RWPE1 (cell line): Measurements from ENCODE around the gene SP110.
A peak's percentile ranks its signal among the peaks of the same experiment; 100 is the strongest.
"Not testable (repeated sequence)": the region's sequence is repeated elsewhere in the genome, so short reads cannot be mapped to it uniquely, and the experiment has no call there.

ENCODE experiments used
- CTCF ChIA-PET: fragments of 350-600 bp; sonication (Branson Sonifier 250); formaldehyde crosslinking; extraction: SDS; loops from one replicate; lab custom pipeline; 2021; lab: Yijun Ruan, JAX
- POLR2A ChIA-PET: fragments of 400-600 bp; formaldehyde crosslinking; extraction: SDS; loops from one replicate; lab custom pipeline; 2020; ENCODE audit warnings: antibody characterized with exemption; ENCODE audit not compliant: low non-redundant PET; lab: Yijun Ruan, JAX
- DNase-seq: peaks from one replicate; pipeline ENCODE4 v3.0.0; 2012; ENCODE audit warnings: low spot score
- H3K27ac ChIP-seq: fragments of 450-650 bp; 2 replicates; pipeline ENCODE4 v1.5.1; 2017
- TF ChIP-seq, protein P1 (sequence below): fragments of 450-650 bp; conservative IDR thresholded peaks from 2 replicates; pipeline ENCODE4 v1.5.1; 2017; ENCODE audit warnings: low read depth, mild to moderate bottlenecking

The SP110 gene

DNA sequence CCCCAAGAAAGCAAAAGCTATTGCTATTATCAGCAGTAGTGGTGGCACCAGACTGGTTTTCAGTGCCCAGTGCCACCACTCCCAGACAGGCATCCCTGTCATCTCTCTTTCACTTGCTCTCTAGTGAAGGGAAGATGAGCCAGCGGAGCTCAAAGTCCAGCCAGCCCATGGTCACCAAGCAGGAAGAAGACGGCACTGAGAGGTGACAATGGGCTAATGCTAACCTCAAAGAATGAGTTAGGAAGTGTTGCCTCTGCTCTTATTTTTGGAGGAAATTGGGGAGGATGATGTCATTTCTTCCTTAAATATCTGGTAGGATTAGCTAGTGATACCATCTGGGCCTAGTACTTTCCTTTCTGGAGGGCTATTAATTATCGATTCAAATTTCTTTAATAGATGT is 7.4 kb upstream of the SP110 start:
- TF ChIP-seq, protein P1, sequence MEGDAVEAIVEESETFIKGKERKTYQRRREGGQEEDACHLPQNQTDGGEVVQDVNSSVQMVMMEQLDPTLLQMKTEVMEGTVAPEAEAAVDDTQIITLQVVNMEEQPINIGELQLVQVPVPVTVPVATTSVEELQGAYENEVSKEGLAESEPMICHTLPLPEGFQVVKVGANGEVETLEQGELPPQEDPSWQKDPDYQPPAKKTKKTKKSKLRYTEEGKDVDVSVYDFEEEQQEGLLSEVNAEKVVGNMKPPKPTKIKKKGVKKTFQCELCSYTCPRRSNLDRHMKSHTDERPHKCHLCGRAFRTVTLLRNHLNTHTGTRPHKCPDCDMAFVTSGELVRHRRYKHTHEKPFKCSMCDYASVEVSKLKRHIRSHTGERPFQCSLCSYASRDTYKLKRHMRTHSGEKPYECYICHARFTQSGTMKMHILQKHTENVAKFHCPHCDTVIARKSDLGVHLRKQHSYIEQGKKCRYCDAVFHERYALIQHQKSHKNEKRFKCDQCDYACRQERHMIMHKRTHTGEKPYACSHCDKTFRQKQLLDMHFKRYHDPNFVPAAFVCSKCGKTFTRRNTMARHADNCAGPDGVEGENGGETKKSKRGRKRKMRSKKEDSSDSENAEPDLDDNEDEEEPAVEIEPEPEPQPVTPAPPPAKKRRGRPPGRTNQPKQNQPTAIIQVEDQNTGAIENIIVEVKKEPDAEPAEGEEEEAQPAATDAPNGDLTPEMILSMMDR, result no peak
- ChIA-PET CTCF (interaction anchor here (0.7 kb wide), 1 partner anchor 106 kb away, joined by 3 read pairs; no protein-coding TSS in a partner anchor), POLR2A (no interaction called here)
- no peak overlapping the region for H3K27ac ChIP-seq
- no peak for DNase-seq

DNA sequence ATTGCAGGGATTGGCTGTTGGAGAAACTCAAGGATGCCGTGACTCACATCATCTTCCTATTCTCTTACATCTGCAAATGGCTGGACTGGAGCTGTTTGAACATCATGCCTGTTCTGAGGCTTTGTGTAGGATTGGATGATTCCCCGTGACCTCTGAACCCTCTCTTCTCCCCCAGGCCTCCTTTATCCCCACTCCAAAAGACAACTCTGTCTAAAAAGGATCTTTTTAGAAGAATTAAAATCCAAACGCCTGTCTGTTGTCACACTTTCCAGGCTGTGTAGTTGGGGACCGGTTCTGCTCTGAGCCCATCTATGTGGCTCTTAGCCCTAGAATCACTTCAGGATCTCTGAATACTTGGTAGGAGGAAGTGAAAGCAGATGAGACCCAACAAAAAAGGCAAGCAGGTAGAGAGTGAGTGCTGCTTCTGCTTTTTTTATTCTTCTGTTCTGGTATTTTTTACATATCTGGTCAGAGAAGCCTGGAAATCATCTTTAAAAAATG is 6.3 kb upstream of the SP110 start:
- ChIA-PET CTCF (no interaction called here), POLR2A (no interaction called here)
- DNase-seq, result no peak
- TF ChIP-seq, protein P1, result no peak
- no peak overlapping the region for H3K27ac ChIP-seq

DNA sequence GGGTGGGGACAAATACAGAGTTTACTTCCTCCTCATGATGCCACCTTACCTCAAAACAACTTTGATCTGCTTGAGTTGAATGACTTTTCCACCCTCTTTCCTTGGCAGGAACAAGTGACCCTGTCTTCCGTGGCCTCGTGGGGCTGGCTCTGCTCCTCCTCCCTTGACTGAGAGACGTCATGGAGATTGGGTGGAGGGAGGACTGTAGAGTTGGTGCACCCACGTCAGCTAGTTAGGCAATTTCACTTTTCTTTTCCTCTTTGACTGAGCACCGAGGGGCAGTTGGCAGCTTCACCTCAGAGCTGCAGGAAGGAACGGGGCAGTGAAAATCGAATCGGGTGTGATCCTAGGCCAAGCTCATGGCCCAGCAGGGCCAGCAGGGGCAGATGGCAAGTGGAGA is 5.7 kb upstream of the SP110 start, which contains the start of gene SP140:
SP140 (plus strand) TSS at position 251 of the 400 bp plus-strand sequence; CDS start at position 360, 109 bp downstream.
- CTCF ChIA-PET, result no interaction called here
- POLR2A ChIA-PET, result no interaction called here
- DNase-seq, result no peak
- no peak within 1 kb of the TSS for H3K27ac ChIP-seq
- TF ChIP-seq, protein P1, result no peak

DNA sequence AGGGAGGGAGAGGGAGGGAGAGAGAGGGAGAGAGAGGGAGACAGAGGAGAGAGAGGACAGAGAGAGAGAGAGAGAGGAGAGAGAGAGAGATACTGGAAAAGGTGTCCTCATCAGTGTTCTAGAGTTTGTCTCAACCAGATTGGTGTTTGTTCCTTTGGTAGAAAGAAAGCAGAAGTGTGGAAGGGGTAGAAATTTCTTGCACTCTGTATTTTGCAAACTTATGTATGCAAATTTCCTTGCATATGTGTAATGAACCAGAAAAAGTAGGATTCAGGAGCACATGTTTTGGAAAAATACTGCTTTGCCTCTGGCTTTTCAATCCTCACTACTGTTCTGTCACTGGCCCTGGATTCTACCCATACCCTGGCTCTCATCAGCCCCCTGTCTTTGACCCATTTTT is 4.7 kb upstream of the SP110 start:
- no peak for DNase-seq
- POLR2A ChIA-PET, result no interaction called here
- CTCF ChIA-PET, result interaction anchor here (0.6 kb wide), 1 partner anchor 30 kb away, joined by 3 read pairs; no protein-coding TSS in a partner anchor
- H3K27ac ChIP-seq, result no peak overlapping the region
- TF ChIP-seq, protein P1, result no peak

DNA sequence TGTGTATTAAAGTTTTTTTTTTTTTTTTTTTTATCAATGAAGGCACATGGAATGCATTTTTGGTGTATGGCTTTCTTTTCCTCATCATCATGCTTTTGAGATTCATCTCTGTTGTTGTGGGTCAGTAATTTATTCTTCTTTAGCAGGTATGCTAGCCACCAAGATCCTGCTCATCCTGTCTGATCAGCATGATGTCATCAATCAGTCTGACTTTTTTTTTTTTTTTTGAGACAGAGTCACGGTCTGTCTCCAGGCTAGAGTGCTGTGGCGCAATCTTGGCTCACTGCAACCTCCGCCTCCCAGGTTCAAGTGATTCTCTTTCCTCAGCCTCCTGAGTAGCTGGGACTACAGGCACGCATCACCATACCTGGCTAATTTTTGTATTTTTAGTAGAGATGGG is 3.0 kb upstream of the SP110 start:
- DNase-seq, result peak; percentile 42
- POLR2A ChIA-PET, H3K27ac ChIP-seq: not testable (repeated sequence)
- CTCF ChIA-PET, result interaction anchor here (0.6 kb wide), 1 partner anchor 193 kb away, joined by 4 read pairs; the partner anchor contains the start of gene SP100

DNA sequence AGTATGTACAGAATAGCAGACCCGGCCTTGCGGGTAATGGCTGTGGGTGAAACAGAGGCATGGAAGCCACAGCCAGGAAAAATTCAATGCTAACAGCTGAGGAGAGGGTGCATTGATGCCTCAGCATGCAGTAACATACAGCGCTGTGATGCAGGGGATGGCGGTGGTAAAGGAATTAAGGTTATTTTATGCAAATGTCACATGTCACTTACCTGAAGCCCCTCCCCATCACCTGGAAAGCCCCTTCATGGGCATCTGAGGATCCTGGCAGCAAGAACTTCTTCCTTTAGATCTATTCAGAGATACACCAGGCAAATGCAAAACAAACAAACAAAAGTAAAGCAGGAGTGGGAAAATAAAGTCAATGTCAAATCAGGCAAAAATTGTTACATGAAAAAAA is 1.7 kb upstream of the SP110 start:
- CTCF ChIA-PET, result interaction anchor here (0.6 kb wide), 2 partner anchors 249 to 403 kb away, joined by 4 read pairs; no protein-coding TSS in a partner anchor
- POLR2A ChIA-PET, result no interaction called here
- DNase-seq, result no peak
- TF ChIP-seq, protein P1, result no peak
- H3K27ac ChIP-seq, result no peak overlapping the region

DNA sequence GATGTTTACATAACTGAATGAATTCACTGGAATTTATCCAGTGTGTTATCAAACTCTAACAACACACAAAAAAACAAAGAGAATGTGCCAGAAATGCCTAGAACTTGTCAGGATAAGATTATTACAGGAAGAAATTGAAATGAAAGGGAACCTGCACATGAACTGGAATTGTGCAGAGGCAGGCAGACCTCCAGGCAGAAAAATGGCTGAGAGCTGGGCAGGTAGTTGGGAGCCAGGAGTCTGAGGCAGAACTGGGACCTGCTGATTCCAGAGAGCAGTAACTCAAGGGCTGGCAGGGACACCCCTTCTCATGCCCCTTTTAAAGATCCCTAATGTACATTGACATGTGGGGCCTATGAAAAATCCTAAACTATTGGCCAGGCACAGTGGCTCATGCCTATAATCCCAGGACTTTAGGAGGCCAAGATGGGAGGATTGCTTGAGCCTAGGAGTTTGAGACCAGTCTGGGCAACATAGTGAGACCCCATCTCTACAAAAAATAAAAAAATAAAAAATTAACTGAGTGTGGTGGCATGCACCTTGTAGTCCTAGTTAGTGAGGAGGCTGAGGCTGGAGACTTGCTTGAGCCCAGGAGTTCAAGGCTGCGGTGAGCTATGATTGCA is 674 bp upstream of the SP110 start:
- DNase-seq, result peak; percentile 4

More for the DNA sequence above, 674 bp upstream of the SP110 start:
- TF ChIP-seq, protein P1, result no peak
- H3K27ac ChIP-seq, result peak overlapping the region; percentile 79
- POLR2A ChIA-PET, result no interaction called here
- CTCF ChIA-PET, result interaction anchor here (0.8 kb wide), 1 partner anchor 47 kb away, joined by 3 read pairs; no protein-coding TSS in a partner anchor
